Mesenchymal stem cell (in vitro differentiated cells and primary cell): ENCODE results near the gene MKKS.

Experiments
- DNase-seq: peaks from one replicate; pipeline ENCODE4 v3.0.0-alpha.2; 2013
- H2AFZ ChIP-seq: one replicate; pipeline ENCODE4 v1.6.1; 2013; ENCODE audit warnings: low read depth, mild to moderate bottlenecking, control low read depth, inconsistent platforms, low read length, moderate library complexity
- H2AK5ac ChIP-seq: 2 replicates; pipeline ENCODE4 v1.6.1; 2013; ENCODE audit warnings: low read length, moderate library complexity, mild to moderate bottlenecking, inconsistent platforms; ENCODE audit not compliant: severe bottlenecking
- H2BK120ac ChIP-seq: one replicate; pipeline ENCODE4 v1.6.1; 2013; ENCODE audit warnings: low read depth, mild to moderate bottlenecking, inconsistent platforms, low read length, moderate library complexity
- H2BK12ac ChIP-seq, 2 experiments: one replicate each; pipeline ENCODE4 v1.6.1; 2013; ENCODE audit warnings: inconsistent platforms in 2 of 2, low read length in 2 of 2, mild to moderate bottlenecking in 2 of 2, moderate library complexity in 2 of 2, control low read depth in 1 of 2
- H2BK15ac ChIP-seq: one replicate; pipeline ENCODE4 v1.6.1; 2013; ENCODE audit warnings: mild to moderate bottlenecking, low read depth, inconsistent platforms; ENCODE audit not compliant: poor library complexity, severe bottlenecking
- H2BK5ac ChIP-seq: 2 replicates; pipeline ENCODE4 v1.6.1; 2013; ENCODE audit warnings: low read depth, mild to moderate bottlenecking, low read length, control low read depth, inconsistent platforms; ENCODE audit not compliant: poor library complexity, severe bottlenecking
- H3K14ac ChIP-seq, 2 experiments: one replicate each; pipeline ENCODE4 v1.6.1; 2013; ENCODE audit warnings: inconsistent platforms in 2 of 2, low read length in 2 of 2, control low read depth in 1 of 2, mild to moderate bottlenecking in 1 of 2, moderate library complexity in 1 of 2
- H3K18ac ChIP-seq, 2 experiments: one replicate each; pipeline ENCODE4 v1.6.1; 2013; ENCODE audit warnings: inconsistent platforms in 2 of 2, low read length in 2 of 2, control low read depth in 1 of 2, low read depth in 1 of 2, mild to moderate bottlenecking in 1 of 2
- H3K23ac ChIP-seq, 2 experiments: one replicate each; pipeline ENCODE4 v1.6.1; 2013; ENCODE audit warnings: inconsistent platforms in 2 of 2, low read length in 2 of 2, mild to moderate bottlenecking in 2 of 2, moderate library complexity in 2 of 2, control low read depth in 1 of 2
- H3K27ac ChIP-seq: 2 replicates; pipeline ENCODE4 v1.5.1; 2013; ENCODE audit warnings: mild to moderate bottlenecking, moderate library complexity, low read length, control low read depth, inconsistent platforms; ENCODE audit not compliant: poor library complexity, severe bottlenecking
- H3K27me3 ChIP-seq, 2 experiments: 2 replicates each; pipeline versions ENCODE4 v1.6.1 to v1.7.0; 2013; ENCODE audit warnings: low read length in 2 of 2, mild to moderate bottlenecking in 2 of 2, moderate library complexity in 2 of 2, control low read depth in 1 of 2, inconsistent platforms in 1 of 2; ENCODE audit not compliant: control insufficient read depth in 1 of 2, insufficient read depth in 1 of 2
- H3K36me3 ChIP-seq, 2 experiments: 2 replicates each; pipeline versions ENCODE4 v1.6.1 to v1.7.0; 2013; ENCODE audit warnings: low read length in 2 of 2, control low read depth in 1 of 2, inconsistent platforms in 1 of 2, low read depth in 1 of 2, mild to moderate bottlenecking in 1 of 2; ENCODE audit not compliant: insufficient read depth in 2 of 2, control insufficient read depth in 1 of 2
- H3K4ac ChIP-seq, 2 experiments: one replicate each; pipeline ENCODE4 v1.6.1; 2013; ENCODE audit warnings: inconsistent platforms in 2 of 2, low read length in 2 of 2, mild to moderate bottlenecking in 2 of 2, moderate library complexity in 2 of 2, control low read depth in 1 of 2, low read depth in 1 of 2
- H3K4me1 ChIP-seq: 2 replicates; pipeline ENCODE4 v1.6.1; 2013; ENCODE audit warnings: low read depth, low read length, control low read depth; ENCODE audit not compliant: control insufficient read depth, insufficient read depth
- H3K4me2 ChIP-seq: 2 replicates; pipeline ENCODE4 v1.6.1; 2013; ENCODE audit warnings: low read length, mild to moderate bottlenecking, inconsistent platforms; ENCODE audit not compliant: poor library complexity, severe bottlenecking
- H3K4me3 ChIP-seq, 2 experiments: 2 replicates each; pipeline versions ENCODE4 v1.5.1 to v1.7.0; 2013; ENCODE audit warnings: low read length in 2 of 2, mild to moderate bottlenecking in 2 of 2, control low read depth in 1 of 2, low read depth in 1 of 2; ENCODE audit not compliant: insufficient read depth in 1 of 2
- H3K79me1 ChIP-seq: replicated peaks from 2 replicates; pipeline ENCODE4 v1.6.1; 2013; ENCODE audit warnings: mild to moderate bottlenecking, control low read depth, low read length, inconsistent platforms; ENCODE audit not compliant: poor library complexity, severe bottlenecking
- H3K9ac ChIP-seq: 2 replicates; pipeline ENCODE4 v1.7.0; 2013; ENCODE audit warnings: mild to moderate bottlenecking, low read length, moderate library complexity
- H3K9me3 ChIP-seq: 2 replicates; pipeline ENCODE4 v1.7.0; 2013; ENCODE audit warnings: mild to moderate bottlenecking, low read length; ENCODE audit not compliant: control insufficient read depth
- H4K8ac ChIP-seq: one replicate; pipeline ENCODE4 v1.6.1; 2013; ENCODE audit warnings: inconsistent platforms, mild to moderate bottlenecking, low read length, moderate library complexity
- H4K91ac ChIP-seq: one replicate; pipeline ENCODE4 v1.6.1; 2013; ENCODE audit warnings: mild to moderate bottlenecking, low read length, inconsistent platforms
- WGBS: methylation state at CpG from one replicate; pipeline ENCODE4 v1.1.7; 2013; ENCODE audit warnings: mixed read lengths; 5-methylcytosine and 5-hydroxymethylcytosine counted together

The MKKS gene

GRCh38 chr20:10433014-10433622 is 904 bp downstream of the MKKS start:
- Histone ChIP-seq H3K4me3 (peak overlapping the region; percentile 84 to 98), H3K36me3 (no peaks in the 10 kb centered on the region), H3K27ac (no peak overlapping the region), H2BK12ac (peak overlapping the region in 1 of 2 experiments; percentile 54), H2AK5ac (no peak overlapping the region), H2BK120ac (peak overlapping the region; percentile 79), H3K9me3 (no peaks in the 10 kb centered on the region), H3K4me2 (peak overlapping the region; percentile 95), H3K18ac (peak overlapping the region; percentile 82 to 94), H3K9ac (peak overlapping the region; percentile 99), H4K91ac (peak overlapping the region; percentile 96), H4K8ac (peak overlapping the region; percentile 94), H3K23ac (peak overlapping the region; percentile 16 to 98), H2AFZ (peak overlapping the region; percentile 89), H2BK5ac (no peak overlapping the region), H3K4me1 (peaks cover 6% of the 10 kb centered on the region), H3K79me1 (peaks cover 33% of the 10 kb centered on the region), H2BK15ac (no peak overlapping the region), H3K27me3 (no peaks in the 10 kb centered on the region), H3K14ac (peak overlapping the region in 1 of 2 experiments; percentile 98), H3K4ac (peak overlapping the region; percentile 81 to 90)
- WGBS: 59% methylated on average over 30 of the region's 30 CpGs
- peak; percentile 34 for DNase-seq

GRCh38 chr20:10432079-10432478 is 1.9 kb downstream of the MKKS start:
- H2BK120ac ChIP-seq: no peak overlapping the region
- no peak overlapping the region for H3K27ac ChIP-seq
- no peak overlapping the region for H2BK5ac ChIP-seq
- 90% methylated on average over 1 of the region's 1 CpG for WGBS
- no peaks in the 10 kb centered on the region for H3K9me3 ChIP-seq
- H3K18ac ChIP-seq: no peak overlapping the region
- H2BK12ac ChIP-seq: no peak overlapping the region
- H3K14ac ChIP-seq: no peak overlapping the region
- H3K23ac ChIP-seq: no peak overlapping the region
- H2AK5ac ChIP-seq: no peak overlapping the region
- no peak overlapping the region for H2AFZ ChIP-seq
- no peak for DNase-seq
- H2BK15ac ChIP-seq: no peak overlapping the region
- peaks cover 6% of the 10 kb centered on the region for H3K4me1 ChIP-seq
- no peak overlapping the region for H3K9ac ChIP-seq
- H4K8ac ChIP-seq: no peak overlapping the region
- peaks cover 33% of the 10 kb centered on the region for H3K79me1 ChIP-seq
- no peaks in the 10 kb centered on the region for H3K27me3 ChIP-seq
- H3K4ac ChIP-seq: no peak overlapping the region
- H3K4me2 ChIP-seq: no peak overlapping the region
- no peak overlapping the region for H3K4me3 ChIP-seq
- no peaks in the 10 kb centered on the region for H3K36me3 ChIP-seq
- H4K91ac ChIP-seq: no peak overlapping the region

GRCh38 chr20:10430704-10431103 is 3.3 kb downstream of the MKKS start:
- 96% methylated on average over 3 of the region's 5 CpGs for WGBS
- Histone ChIP-seq H3K4ac (no peak overlapping the region), H2AFZ (no peak overlapping the region), H3K9ac (no peak overlapping the region), H3K4me3 (no peak overlapping the region), H3K9me3 (no peaks in the 10 kb centered on the region), H3K23ac (no peak overlapping the region), H3K14ac (no peak overlapping the region), H3K18ac (no peak overlapping the region), H3K4me2 (no peak overlapping the region), H2AK5ac (no peak overlapping the region), H3K27me3 (no peaks in the 10 kb centered on the region), H2BK120ac (no peak overlapping the region), H2BK12ac (no peak overlapping the region), H3K4me1 (peaks cover 4% of the 10 kb centered on the region), H2BK5ac (no peak overlapping the region), H3K36me3 (peaks cover 4% of the 10 kb centered on the region in 2 experiments), H4K8ac (no peak overlapping the region), H2BK15ac (no peak overlapping the region), H3K27ac (no peak overlapping the region), H4K91ac (no peak overlapping the region), H3K79me1 (peaks cover 33% of the 10 kb centered on the region)
- DNase-seq: no peak

- no peak overlapping the region for H3K18ac ChIP-seq
- no peak overlapping the region for H3K4me2 ChIP-seq
- no peak overlapping the region for H3K4me3 ChIP-seq
- DNase-seq: no peak
- no peak overlapping the region for H4K91ac ChIP-seq
- no peak overlapping the region for H2BK120ac ChIP-seq
- no peak overlapping the region for H2BK12ac ChIP-seq
- H3K4me1 ChIP-seq: peaks cover 4% of the 10 kb centered on the region
- H3K79me1 ChIP-seq: peaks cover 30% of the 10 kb centered on the region
- H3K9me3 ChIP-seq: no peaks in the 10 kb centered on the region
- H2AFZ ChIP-seq: no peak overlapping the region
- H3K27me3 ChIP-seq: no peaks in the 10 kb centered on the region
- no peak overlapping the region for H3K4ac ChIP-seq
- H3K36me3 ChIP-seq: peaks cover 4% of the 10 kb centered on the region in 2 experiments
- H3K9ac ChIP-seq: peak overlapping the region; percentile 28
- no peak overlapping the region for H2AK5ac ChIP-seq
- H3K23ac ChIP-seq: no peak overlapping the region
- H2BK5ac ChIP-seq: no peak overlapping the region
- no peak overlapping the region for H4K8ac ChIP-seq
- no peak overlapping the region for H3K27ac ChIP-seq
- no peak overlapping the region for H3K14ac ChIP-seq
- H2BK15ac ChIP-seq: no peak overlapping the region
These were observed 4.0 kb downstream of the MKKS start for GRCh38 chr20:10430000-10430466.
